ENCODE data around the gene MTIF2. TPM values are rescaled to one million over a fixed set of nuclear protein-coding genes. Genes with fewer than 3 reads are reported as not detected.
"Not testable (repeated sequence)": the region's sequence is repeated elsewhere in the genome, so short reads cannot be mapped to it uniquely, and the experiment has no call there.

The MTIF2 gene
- polyA plus RNA-seq, 2 of the 4 experiments (the other 2 are of a cell fraction): 47.2 to 91.6 TPM

DNA sequence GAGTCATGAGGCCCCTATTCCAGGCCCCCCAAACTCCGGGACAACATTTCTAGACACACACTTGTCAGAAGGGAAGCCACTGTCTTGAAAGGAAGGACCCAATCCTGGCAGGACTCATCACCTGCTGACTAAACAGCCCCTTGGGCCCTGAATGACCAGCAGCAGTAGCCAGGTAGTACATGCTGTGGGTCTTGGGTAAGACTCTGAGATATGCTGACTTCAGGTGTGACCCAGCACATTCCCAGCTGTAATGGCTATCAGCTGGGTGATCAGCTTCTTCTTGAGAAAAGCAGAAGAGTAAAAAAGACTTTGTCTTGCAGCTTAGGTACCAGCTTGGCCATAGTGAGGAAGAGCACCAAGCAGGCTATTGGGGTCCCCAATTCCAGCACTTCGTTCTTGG, 72.5 kb downstream of the MTIF2 start:
- Histone ChIP-seq H3K4me1 (no peaks in the 10 kb centered on the region), H3K4me2 (no peak overlapping the region), H3K4me3 (no peak overlapping the region), H3K27ac (no peak overlapping the region), H3K9me3 (no peaks in the 10 kb centered on the region)
- no peak for ATAC-seq
- POLR2A ChIA-PET: no interaction called here
- FAIRE-seq: no peak
- TF ChIP-seq BHLHE40 (IDR thresholded peaks at IDR 0.05; ENCODE audit: low read depth, low read length): no peak
- no peak for TF ChIP-seq FOSB (CRISPR knock-in tag; IDR thresholded peaks at IDR 0.05)
- no peak for TF ChIP-seq CEBPB (IDR thresholded peaks at IDR 0.05)
- no peak for TF ChIP-seq EHF (CRISPR knock-in tag; IDR thresholded peaks at IDR 0.05)
- TF ChIP-seq, protein P1, sequence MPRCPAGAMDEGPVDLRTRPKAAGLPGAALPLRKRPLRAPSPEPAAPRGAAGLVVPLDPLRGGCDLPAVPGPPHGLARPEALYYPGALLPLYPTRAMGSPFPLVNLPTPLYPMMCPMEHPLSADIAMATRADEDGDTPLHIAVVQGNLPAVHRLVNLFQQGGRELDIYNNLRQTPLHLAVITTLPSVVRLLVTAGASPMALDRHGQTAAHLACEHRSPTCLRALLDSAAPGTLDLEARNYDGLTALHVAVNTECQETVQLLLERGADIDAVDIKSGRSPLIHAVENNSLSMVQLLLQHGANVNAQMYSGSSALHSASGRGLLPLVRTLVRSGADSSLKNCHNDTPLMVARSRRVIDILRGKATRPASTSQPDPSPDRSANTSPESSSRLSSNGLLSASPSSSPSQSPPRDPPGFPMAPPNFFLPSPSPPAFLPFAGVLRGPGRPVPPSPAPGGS (IDR thresholded peaks at IDR 0.05): no peak
- no peak for TF ChIP-seq NPAS2 (CRISPR knock-in tag; IDR thresholded peaks at IDR 0.05; ENCODE audit: borderline replicate concordance)
- no peak for TF ChIP-seq HOXB13 (CRISPR knock-in tag; IDR thresholded peaks at IDR 0.05; ENCODE audit: low read depth)
- TF ChIP-seq JUN (IDR thresholded peaks at IDR 0.05): no peak
- TF ChIP-seq HOXB5 (CRISPR knock-in tag; IDR thresholded peaks at IDR 0.05): no peak
- TF ChIP-seq SMC3 (IDR thresholded peaks at IDR 0.05): no peak
- TF ChIP-seq, protein P2, sequence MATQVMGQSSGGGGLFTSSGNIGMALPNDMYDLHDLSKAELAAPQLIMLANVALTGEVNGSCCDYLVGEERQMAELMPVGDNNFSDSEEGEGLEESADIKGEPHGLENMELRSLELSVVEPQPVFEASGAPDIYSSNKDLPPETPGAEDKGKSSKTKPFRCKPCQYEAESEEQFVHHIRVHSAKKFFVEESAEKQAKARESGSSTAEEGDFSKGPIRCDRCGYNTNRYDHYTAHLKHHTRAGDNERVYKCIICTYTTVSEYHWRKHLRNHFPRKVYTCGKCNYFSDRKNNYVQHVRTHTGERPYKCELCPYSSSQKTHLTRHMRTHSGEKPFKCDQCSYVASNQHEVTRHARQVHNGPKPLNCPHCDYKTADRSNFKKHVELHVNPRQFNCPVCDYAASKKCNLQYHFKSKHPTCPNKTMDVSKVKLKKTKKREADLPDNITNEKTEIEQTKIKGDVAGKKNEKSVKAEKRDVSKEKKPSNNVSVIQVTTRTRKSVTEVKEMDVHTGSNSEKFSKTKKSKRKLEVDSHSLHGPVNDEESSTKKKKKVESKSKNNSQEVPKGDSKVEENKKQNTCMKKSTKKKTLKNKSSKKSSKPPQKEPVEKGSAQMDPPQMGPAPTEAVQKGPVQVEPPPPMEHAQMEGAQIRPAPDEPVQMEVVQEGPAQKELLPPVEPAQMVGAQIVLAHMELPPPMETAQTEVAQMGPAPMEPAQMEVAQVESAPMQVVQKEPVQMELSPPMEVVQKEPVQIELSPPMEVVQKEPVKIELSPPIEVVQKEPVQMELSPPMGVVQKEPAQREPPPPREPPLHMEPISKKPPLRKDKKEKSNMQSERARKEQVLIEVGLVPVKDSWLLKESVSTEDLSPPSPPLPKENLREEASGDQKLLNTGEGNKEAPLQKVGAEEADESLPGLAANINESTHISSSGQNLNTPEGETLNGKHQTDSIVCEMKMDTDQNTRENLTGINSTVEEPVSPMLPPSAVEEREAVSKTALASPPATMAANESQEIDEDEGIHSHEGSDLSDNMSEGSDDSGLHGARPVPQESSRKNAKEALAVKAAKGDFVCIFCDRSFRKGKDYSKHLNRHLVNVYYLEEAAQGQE (IDR thresholded peaks at IDR 0.05): no peak
- no peak for DNase-seq (ENCODE audit: low read depth in 1 of 2, low spot score in 1 of 2)
- CTCF ChIA-PET: interaction anchor here (0.8 to 3.3 kb wide), 4 partner anchors 10 to 28 kb away, joined by 3 to 13 read pairs (median 4); no protein-coding TSS in a partner anchor
- 71% methylated on average over 2 of the region's 2 CpGs for WGBS (ENCODE audit: missing lambda C conversion rate)

DNA sequence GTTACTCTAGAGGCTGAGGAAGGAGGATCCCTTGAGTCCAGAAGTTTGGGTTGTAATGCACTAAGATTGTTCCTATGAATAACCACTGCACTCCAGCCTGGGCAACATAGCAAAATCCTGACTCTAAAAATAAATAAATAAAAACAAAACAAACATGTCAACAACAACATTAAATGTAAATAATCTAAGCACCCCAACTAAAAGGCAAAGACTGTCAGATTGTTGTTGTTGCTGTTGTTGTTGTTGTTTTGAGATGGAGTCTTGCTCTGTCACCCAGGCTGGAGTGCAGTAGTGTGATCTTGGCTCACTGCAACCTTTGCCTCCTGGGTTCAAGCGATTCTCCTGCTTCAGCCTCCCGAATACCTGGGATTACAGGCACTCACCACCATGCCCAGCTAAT, 77.1 kb downstream of the MTIF2 start:
- H3K4me2 ChIP-seq; ATAC-seq; H3K27ac ChIP-seq; H3K9me3 ChIP-seq; FAIRE-seq; DNase-seq (ENCODE audit: low read depth in 1 of 2, low spot score in 1 of 2); H3K4me3 ChIP-seq; POLR2A ChIA-PET; H3K4me1 ChIP-seq: not testable (repeated sequence)
- CTCF ChIA-PET: interaction anchor here (4.9 kb wide), 1 partner anchor 22 kb away, joined by 18 read pairs; no protein-coding TSS in a partner anchor
- WGBS (ENCODE audit: missing lambda C conversion rate): 68% methylated on average over 2 of the region's 2 CpGs

DNA sequence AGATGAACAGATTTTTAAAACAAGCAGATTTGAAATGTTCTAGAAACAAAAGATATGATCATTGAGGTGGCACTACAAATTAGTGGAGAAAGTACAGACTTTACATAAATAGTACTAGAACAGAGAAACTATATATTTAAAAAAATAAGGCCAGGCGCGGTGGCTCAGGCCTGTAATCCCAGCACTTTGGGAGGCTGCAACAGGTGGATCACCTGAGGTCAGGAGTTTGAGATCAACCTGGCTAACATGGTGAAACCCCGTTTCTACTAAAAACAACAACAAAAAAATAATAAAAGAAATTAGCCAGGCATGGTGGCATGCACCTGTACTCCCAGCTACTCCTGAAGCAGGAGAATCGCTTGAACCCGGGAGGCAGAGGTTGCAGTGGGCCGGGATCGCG, 82.2 kb downstream of the MTIF2 start:
- H3K4me1 ChIP-seq; H3K27ac ChIP-seq; POLR2A ChIA-PET; H3K9me3 ChIP-seq; H3K4me2 ChIP-seq; H3K4me3 ChIP-seq; ATAC-seq; FAIRE-seq; DNase-seq (ENCODE audit: low read depth in 1 of 2, low spot score in 1 of 2): not testable (repeated sequence)
- 77% methylated on average over 8 of the region's 8 CpGs for WGBS (ENCODE audit: missing lambda C conversion rate)
- CTCF ChIA-PET: interaction anchor here (0.9 to 2.8 kb wide), 6 partner anchors 9 to 287 kb away, joined by 3 to 16 read pairs (median 4); no protein-coding TSS in a partner anchor

Small RNA genes within 50 kb of the gene (small RNA-seq; reads per million reads assigned to genes)
- 0 reads per million in 6 experiments for gene RF00019

Other genes starting within 250 kb of the MTIF2 start
- gene RTN4, start 218.8 kb downstream of the MTIF2 start, polyA plus RNA-seq (2011; rRNA removed): 302 and 336 TPM in 2 replicates
- gene RTN4, start 218.8 kb downstream of the MTIF2 start, polyA plus RNA-seq (2017; fragmentation: RNase III; extraction: RNeasy Plus Mini Kit Qiagen cat#74134 plus additional on column Dnase treatment): 367 to 403 TPM (median 394 TPM) in 3 replicates
- 6.5 and 8.5 TPM in 2 replicates for gene CLHC1, start 36.9 kb downstream of the MTIF2 start, polyA plus RNA-seq (2011; rRNA removed)
- 3.2 to 5.3 TPM (median 4.0 TPM) in 3 replicates for gene CLHC1, start 36.9 kb downstream of the MTIF2 start, polyA plus RNA-seq (2017; fragmentation: RNase III; extraction: RNeasy Plus Mini Kit Qiagen cat#74134 plus additional on column Dnase treatment)
- gene RPS27A, start 36.5 kb downstream of the MTIF2 start, polyA plus RNA-seq (2011; rRNA removed): 3,746 and 4,103 TPM in 2 replicates
- gene RPS27A, start 36.5 kb downstream of the MTIF2 start, polyA plus RNA-seq (2017; fragmentation: RNase III; extraction: RNeasy Plus Mini Kit Qiagen cat#74134 plus additional on column Dnase treatment): 2,882 to 3,129 TPM (median 3,110 TPM) in 3 replicates
- gene CCDC88A, start 150.6 kb upstream of the MTIF2 start, polyA plus RNA-seq (2011; rRNA removed): 70.9 and 77.8 TPM in 2 replicates
- 21.3 to 22.8 TPM (median 22.3 TPM) in 3 replicates for gene CCDC88A, start 150.6 kb upstream of the MTIF2 start, polyA plus RNA-seq (2017; fragmentation: RNase III; extraction: RNeasy Plus Mini Kit Qiagen cat#74134 plus additional on column Dnase treatment)